K562 (cell line): Measurements from ENCODE around the gene TTC39B. TPM values are rescaled to one million over a fixed set of nuclear protein-coding genes. Genes with fewer than 3 reads are reported as not detected.
A peak's percentile ranks its signal among the peaks of the same experiment; 100 is the strongest.

Experiments
- ETV1 ChIP-seq: fragments of 450-650 bp; conservative IDR thresholded peaks from 2 replicates; pipeline ENCODE4 v1.6.1; 2016; ENCODE audit warnings: missing genetic modification characterization, control low read depth, low read depth, missing compliant biosample characterization
- FOXA1 ChIP-seq: fragments of 450-650 bp; IDR thresholded peaks from 2 replicates; pipeline ENCODE4 v1.6.1; 2016; ENCODE audit warnings: mild to moderate bottlenecking, borderline replicate concordance
- GABPA ChIP-seq: fragments of 200-800 bp; sonication (Bioruptor generic); conservative IDR thresholded peaks from 2 replicates; pipeline ENCODE4 v1.6.1; 2016; ENCODE audit warnings: low read depth, missing genetic modification characterization, missing compliant biosample characterization
- MBD2 ChIP-seq: sonication (generic); IDR thresholded peaks from 2 replicates; pipeline ENCODE4 v1.6.1; 2016; ENCODE audit warnings: low read depth, borderline replicate concordance
- NONO ChIP-seq, 2 experiments: fragments of 200-400 bp in 1 of 2; fragments of 450-650 bp in 1 of 2; formaldehyde crosslinking in 1 of 2; IDR thresholded peaks; 2 replicates each; pipeline ENCODE4 v1.6.1; 2017; ENCODE audit warnings: low read depth in 2 of 2, mild to moderate bottlenecking in 2 of 2, moderate library complexity in 2 of 2, low read length in 1 of 2
- NRF1 ChIP-seq, 2 experiments: fragments of 450-650 bp; IDR thresholded peaks in 1 of 2; conservative IDR thresholded peaks in 1 of 2; 2 replicates each; pipeline ENCODE4 v1.6.1; 2014; ENCODE audit warnings: mild to moderate bottlenecking in 2 of 2
- PCBP2 ChIP-seq: fragments of 200-400 bp; formaldehyde crosslinking; IDR thresholded peaks from 2 replicates; pipeline ENCODE4 v1.6.1; 2018; ENCODE audit warnings: low read length, low read depth, mild to moderate bottlenecking, moderate library complexity; ENCODE audit not compliant: poor library complexity, severe bottlenecking
- TBL1XR1 ChIP-seq, 2 experiments: IDR thresholded peaks; 2 replicates each; pipeline ENCODE4 v1.6.1; 2012; ENCODE audit warnings: improper control_type of control experiment in 2 of 2, low read length in 2 of 2, mild to moderate bottlenecking in 1 of 2
- TOE1 ChIP-seq, 2 experiments: fragments of 450-650 bp in 1 of 2; sonication (generic) in 1 of 2; formaldehyde crosslinking in 1 of 2; IDR thresholded peaks; 2 replicates each; pipeline versions ENCODE4 v1.7.1 to v1.8.0; 2016 to 2022; ENCODE audit warnings: borderline replicate concordance in 2 of 2, mild to moderate bottlenecking in 2 of 2, antibody characterized with exemption in 1 of 2, inconsistent platforms in 1 of 2, low read depth in 1 of 2, missing genetic modification reagents in 1 of 2, moderate library complexity in 1 of 2
- TSC22D4 ChIP-seq: fragments of 450-650 bp; IDR thresholded peaks from 2 replicates; pipeline ENCODE4 v1.6.1; 2016; ENCODE audit warnings: missing genetic modification characterization, missing biosample characterization, control low read depth
- YY1 ChIP-seq, 3 experiments: IDR thresholded peaks; 2 replicates each; pipeline ENCODE4 v1.6.1; 2011; ENCODE audit warnings: low read length in 2 of 3, mild to moderate bottlenecking in 2 of 3, moderate library complexity in 2 of 3, borderline replicate concordance in 1 of 3, control low read depth in 1 of 3, low read depth in 1 of 3; ENCODE audit not compliant: insufficient read depth in 3 of 3, insufficient replicate concordance in 2 of 3, control insufficient read depth in 1 of 3, insufficient read length in 1 of 3; ENCODE audit errors: extremely low read depth in 1 of 3
- ZNF274 ChIP-seq: IDR thresholded peaks from 2 replicates; pipeline ENCODE4 v1.6.1; 2011; ENCODE audit warnings: low read depth, mild to moderate bottlenecking, low read length, moderate library complexity, borderline replicate concordance
- ZNF436 ChIP-seq: fragments of 250-450, 450-650 bp; sonication (Bioruptor Pico); formaldehyde crosslinking; IDR thresholded peaks from 2 replicates; pipeline ENCODE4 v1.7.0; 2020; ENCODE audit warnings: mild to moderate bottlenecking
- polyA plus RNA-seq, 8 experiments: library from polyadenylated mRNA; depleted of rRNA in 4 of 8; stranded (reverse) in 5 of 8; unstranded in 3 of 8; fragments of >200 nt; fragmentation: Nextera tagmentation in 2 of 8; fragmentation: Illumina TruSeq in 1 of 8; extraction: Ambion mirVana in 2 of 8; extraction: Trizol in 1 of 8; gene quantifications; 2 replicates each; pipeline versions ENCODE4 v1.2.1 to v1.2.3, GENCODE V29; 2011 to 2014; ENCODE audit warnings: inconsistent platforms in 1 of 8, missing spikeins in 1 of 8
- total RNA-seq, 7 experiments: library from RNA; depleted of rRNA in 6 of 7; stranded (reverse); fragments of >200 nt in 6 of 7; fragmentation: Illumina TruSeq in 2 of 7; extraction: Trizol in 2 of 7; gene quantifications; 2 replicates each; pipeline versions ENCODE4 v1.2.1 to v1.2.3, GENCODE V29; 2011 to 2021; ENCODE audit warnings: low replicate concordance in 1 of 7
- TF ChIP-seq, protein P1 (sequence below), 2 experiments: fragments of 450-650 bp; formaldehyde crosslinking in 1 of 2; IDR thresholded peaks; 2 replicates each; pipeline versions ENCODE4 v1.4.0 to v1.6.1; 2014 to 2020; ENCODE audit warnings: mild to moderate bottlenecking in 2 of 2, borderline replicate concordance in 1 of 2, low read depth in 1 of 2
- TF ChIP-seq, protein P2 (sequence below): fragments of 200-800 bp; sonication (Bioruptor generic); IDR thresholded peaks from 2 replicates; pipeline ENCODE4 v1.6.1; 2017; ENCODE audit warnings: missing genetic modification characterization, missing compliant biosample characterization

The TTC39B gene
- total and polyA plus RNA-seq, 9 of the 15 experiments (the other 6 are each of a cell fraction or from before 2014, with no cell fraction given), result 0.32 to 1.2 (median 0.95) TPM

DNA sequence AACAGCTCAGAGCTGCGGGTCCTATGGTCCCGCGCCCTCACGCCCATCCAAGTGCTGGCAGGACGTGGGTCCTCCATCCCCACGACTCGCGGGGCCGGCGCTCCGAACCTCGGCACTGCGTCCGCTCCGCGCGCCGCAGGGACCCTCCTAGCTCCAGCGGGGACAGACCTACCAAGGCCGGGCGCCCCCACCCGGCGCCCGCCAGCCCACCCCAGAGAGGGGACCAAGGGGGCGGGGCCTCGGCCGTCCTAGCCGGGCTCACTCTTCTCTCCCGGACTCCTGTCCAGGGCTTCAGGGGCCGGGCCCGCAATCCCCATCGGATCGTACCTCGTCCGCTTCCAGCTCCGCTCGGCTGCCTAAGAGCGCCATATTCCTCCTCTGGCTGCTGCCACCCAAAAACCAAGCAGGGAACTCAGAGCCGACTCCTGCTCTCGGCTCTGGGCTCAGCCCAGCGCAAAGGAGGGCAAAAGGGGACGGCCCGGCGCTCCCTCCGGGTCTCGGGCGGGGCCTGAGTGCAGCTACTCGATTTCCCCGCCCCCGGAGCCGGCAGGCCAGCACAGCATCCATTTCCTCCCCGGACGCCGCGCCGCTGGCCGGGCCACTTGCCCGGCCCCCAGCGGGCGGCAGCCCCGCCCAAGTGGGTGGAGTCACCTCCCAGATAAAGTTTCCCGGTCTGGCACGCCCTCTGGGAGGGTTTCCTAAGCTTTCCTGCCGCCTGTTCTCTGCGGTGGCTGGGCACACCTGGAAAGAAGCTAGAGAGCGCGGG is at the start of gene TTC39B (continued):
- TF ChIP-seq, protein P1, sequence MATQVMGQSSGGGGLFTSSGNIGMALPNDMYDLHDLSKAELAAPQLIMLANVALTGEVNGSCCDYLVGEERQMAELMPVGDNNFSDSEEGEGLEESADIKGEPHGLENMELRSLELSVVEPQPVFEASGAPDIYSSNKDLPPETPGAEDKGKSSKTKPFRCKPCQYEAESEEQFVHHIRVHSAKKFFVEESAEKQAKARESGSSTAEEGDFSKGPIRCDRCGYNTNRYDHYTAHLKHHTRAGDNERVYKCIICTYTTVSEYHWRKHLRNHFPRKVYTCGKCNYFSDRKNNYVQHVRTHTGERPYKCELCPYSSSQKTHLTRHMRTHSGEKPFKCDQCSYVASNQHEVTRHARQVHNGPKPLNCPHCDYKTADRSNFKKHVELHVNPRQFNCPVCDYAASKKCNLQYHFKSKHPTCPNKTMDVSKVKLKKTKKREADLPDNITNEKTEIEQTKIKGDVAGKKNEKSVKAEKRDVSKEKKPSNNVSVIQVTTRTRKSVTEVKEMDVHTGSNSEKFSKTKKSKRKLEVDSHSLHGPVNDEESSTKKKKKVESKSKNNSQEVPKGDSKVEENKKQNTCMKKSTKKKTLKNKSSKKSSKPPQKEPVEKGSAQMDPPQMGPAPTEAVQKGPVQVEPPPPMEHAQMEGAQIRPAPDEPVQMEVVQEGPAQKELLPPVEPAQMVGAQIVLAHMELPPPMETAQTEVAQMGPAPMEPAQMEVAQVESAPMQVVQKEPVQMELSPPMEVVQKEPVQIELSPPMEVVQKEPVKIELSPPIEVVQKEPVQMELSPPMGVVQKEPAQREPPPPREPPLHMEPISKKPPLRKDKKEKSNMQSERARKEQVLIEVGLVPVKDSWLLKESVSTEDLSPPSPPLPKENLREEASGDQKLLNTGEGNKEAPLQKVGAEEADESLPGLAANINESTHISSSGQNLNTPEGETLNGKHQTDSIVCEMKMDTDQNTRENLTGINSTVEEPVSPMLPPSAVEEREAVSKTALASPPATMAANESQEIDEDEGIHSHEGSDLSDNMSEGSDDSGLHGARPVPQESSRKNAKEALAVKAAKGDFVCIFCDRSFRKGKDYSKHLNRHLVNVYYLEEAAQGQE (IDR thresholded peaks at IDR 0.05; ENCODE audit: borderline replicate concordance), result peak; percentile 15; the same call in 1 of the 2 replicates
- TF ChIP-seq, protein P1 (CRISPR knock-in tag; IDR thresholded peaks at IDR 0.05; ENCODE audit: low read depth), result no peak
- TF ChIP-seq FOXA1 (no peak), TBL1XR1 (IDR thresholded peaks at IDR 0.05; ENCODE audit: low read length in 2 of 2) (no peak), GABPA (tag) (peak; percentile 50), MBD2 (no peak), NRF1 (conservative IDR thresholded peaks at IDR 0.05 in 1 of 2, IDR thresholded peaks at IDR 0.05 in 1 of 2) (peak; percentile 78 to 81), YY1 (IDR thresholded peaks at IDR 0.05; ENCODE audit: borderline replicate concordance in 1 of 3, control insufficient read depth in 1 of 3, extremely low read depth in 1 of 3, insufficient read depth in 3 of 3, insufficient read length in 1 of 3, insufficient replicate concordance in 2 of 3, low read depth in 1 of 3, low read length in 2 of 3) (no peak), PCBP2 (no peak), ETV1 (tag) (0 out of 2 replicates have a peak, but pooled peaks have one; percentile 14), ZNF436 (CRISPR knock-in tag) (no peak), TOE1 (IDR thresholded peaks at IDR 0.05; ENCODE audit: borderline replicate concordance) (no peak), TOE1 (CRISPR knock-in tag; IDR thresholded peaks at IDR 0.05; ENCODE audit: borderline replicate concordance, low read depth) (no peak), TSC22D4 (tag) (no peak), NONO (IDR thresholded peaks at IDR 0.05; ENCODE audit: low read depth in 2 of 2, low read length in 1 of 2) (no peak), ZNF274 (no peak)
- TF ChIP-seq, protein P2, sequence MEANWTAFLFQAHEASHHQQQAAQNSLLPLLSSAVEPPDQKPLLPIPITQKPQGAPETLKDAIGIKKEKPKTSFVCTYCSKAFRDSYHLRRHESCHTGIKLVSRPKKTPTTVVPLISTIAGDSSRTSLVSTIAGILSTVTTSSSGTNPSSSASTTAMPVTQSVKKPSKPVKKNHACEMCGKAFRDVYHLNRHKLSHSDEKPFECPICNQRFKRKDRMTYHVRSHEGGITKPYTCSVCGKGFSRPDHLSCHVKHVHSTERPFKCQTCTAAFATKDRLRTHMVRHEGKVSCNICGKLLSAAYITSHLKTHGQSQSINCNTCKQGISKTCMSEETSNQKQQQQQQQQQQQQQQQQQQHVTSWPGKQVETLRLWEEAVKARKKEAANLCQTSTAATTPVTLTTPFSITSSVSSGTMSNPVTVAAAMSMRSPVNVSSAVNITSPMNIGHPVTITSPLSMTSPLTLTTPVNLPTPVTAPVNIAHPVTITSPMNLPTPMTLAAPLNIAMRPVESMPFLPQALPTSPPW (CRISPR knock-in tag), result peak; percentile 63; the same call in 1 of the 2 replicates
